ENCODE data around the gene FAM81B. TPM values are rescaled to one million over a fixed set of nuclear protein-coding genes. Genes with fewer than 3 reads are reported as not detected.
"Not testable (repeated sequence)": the region's sequence is repeated elsewhere in the genome, so short reads cannot be mapped to it uniquely, and the experiment has no call there.

Gene FAM81B
- polyA plus RNA-seq, 1 experiment: not detected

- Histone ChIP-seq H3K27me3 (ENCODE audit: control insufficient read depth, insufficient read depth, low read length) (no peaks in the 10 kb centered on the region), H3K36me3 (ENCODE audit: control insufficient read depth, insufficient read depth, low read length) (no peaks in the 10 kb centered on the region), H3K4me3 (ENCODE audit: low read depth, low read length) (no peak overlapping the region)
- no peak for DNase-seq (ENCODE audit: low read depth)
- CTCF ChIA-PET: interaction anchor here (1.0 kb wide), 1 partner anchor 9 kb away, joined by 3 read pairs; no protein-coding TSS in a partner anchor
- no peak for TF ChIP-seq CTCF (IDR thresholded peaks at IDR 0.05; ENCODE audit: insufficient read depth, low read depth, low read length)
- POLR2A ChIA-PET: no interaction called here
Observed at GRCh38 chr5:95358320-95358719, 32.8 kb upstream of the FAM81B start.

GRCh38 chr5:95358848-95359247 is 32.3 kb upstream of the FAM81B start:
- Histone ChIP-seq H3K27me3 (ENCODE audit: control insufficient read depth, insufficient read depth, low read length) (no peaks in the 10 kb centered on the region), H3K4me3 (ENCODE audit: low read depth, low read length) (no peak overlapping the region), H3K36me3 (ENCODE audit: control insufficient read depth, insufficient read depth, low read length) (no peaks in the 10 kb centered on the region)
- no peak for TF ChIP-seq CTCF (IDR thresholded peaks at IDR 0.05; ENCODE audit: insufficient read depth, low read depth, low read length)
- POLR2A ChIA-PET: no interaction called here
- DNase-seq (ENCODE audit: low read depth): no peak
- CTCF ChIA-PET: no interaction called here

- H3K4me3 ChIP-seq (ENCODE audit: low read depth, low read length); H3K36me3 ChIP-seq (ENCODE audit: control insufficient read depth, insufficient read depth, low read length); H3K27me3 ChIP-seq (ENCODE audit: control insufficient read depth, insufficient read depth, low read length); POLR2A ChIA-PET; DNase-seq (ENCODE audit: low read depth); CTCF ChIA-PET: not testable (repeated sequence)
Observed at GRCh38 chr5:95360667-95361066, 30.5 kb upstream of the FAM81B start.

- Histone ChIP-seq H3K36me3 (ENCODE audit: control insufficient read depth, insufficient read depth, low read length) (no peaks in the 10 kb centered on the region), H3K27me3 (ENCODE audit: control insufficient read depth, insufficient read depth, low read length) (no peaks in the 10 kb centered on the region; the same call in 1 of the 2 replicates), H3K4me3 (ENCODE audit: low read depth, low read length) (no peak overlapping the region)
- no peak for TF ChIP-seq CTCF (IDR thresholded peaks at IDR 0.05; ENCODE audit: insufficient read depth, low read depth, low read length)
- ChIA-PET CTCF (no interaction called here), POLR2A (no interaction called here)
- DNase-seq (ENCODE audit: low read depth): no peak
Observed at GRCh38 chr5:95365302-95366095, 25.7 kb upstream of the FAM81B start.

GRCh38 chr5:95369782-95370181 is 21.4 kb upstream of the FAM81B start:
- no peak overlapping the region for H3K4me3 ChIP-seq (ENCODE audit: low read depth, low read length)
- no peak for TF ChIP-seq CTCF (IDR thresholded peaks at IDR 0.05; ENCODE audit: insufficient read depth, low read depth, low read length)
- no peak for DNase-seq (ENCODE audit: low read depth)
- H3K36me3 ChIP-seq (ENCODE audit: control insufficient read depth, insufficient read depth, low read length): no peaks in the 10 kb centered on the region
- CTCF ChIA-PET: no interaction called here
- POLR2A ChIA-PET: no interaction called here
- H3K27me3 ChIP-seq (ENCODE audit: control insufficient read depth, insufficient read depth, low read length): no peaks in the 10 kb centered on the region; the same call in 1 of the 2 replicates

- no peaks in the 10 kb centered on the region for H3K27me3 ChIP-seq (ENCODE audit: control insufficient read depth, insufficient read depth, low read length)
- TF ChIP-seq CTCF (IDR thresholded peaks at IDR 0.05; ENCODE audit: insufficient read depth, low read depth, low read length): no peak
- ChIA-PET POLR2A (interaction anchor here (0.5 kb wide), 1 partner anchor 14 kb away, joined by 3 read pairs; no protein-coding TSS in a partner anchor), CTCF (no interaction called here)
- H3K36me3 ChIP-seq (ENCODE audit: control insufficient read depth, insufficient read depth, low read length): no peaks in the 10 kb centered on the region
- DNase-seq (ENCODE audit: low read depth): no peak
- H3K4me3 ChIP-seq (ENCODE audit: low read depth, low read length): no peak overlapping the region
Observed at GRCh38 chr5:95374061-95374460, 17.1 kb upstream of the FAM81B start.

All from BJ (cell line).